H9 (cell line): ENCODE measurements around the gene FAM219A. TPM values are rescaled to one million over a fixed set of nuclear protein-coding genes. Genes with fewer than 3 reads are reported as not detected.

Experiments
- DNase-seq: peaks from one replicate; pipeline ENCODE4 v3.0.0-alpha.2; 2017
- H2AFZ ChIP-seq: one replicate; pipeline ENCODE4 v1.6.1; 2013; ENCODE audit warnings: mild to moderate bottlenecking, low read length, control low read depth, moderate library complexity
- H2AK5ac ChIP-seq: 2 replicates; pipeline ENCODE4 v1.6.1; 2013; ENCODE audit warnings: low read length, control low read depth, mixed read lengths; ENCODE audit not compliant: insufficient read length
- H2BK120ac ChIP-seq: one replicate; pipeline ENCODE4 v1.6.1; 2013; ENCODE audit warnings: low read depth, mild to moderate bottlenecking, low read length, control low read depth, inconsistent platforms; ENCODE audit not compliant: poor library complexity, severe bottlenecking
- H2BK12ac ChIP-seq: 2 replicates; pipeline ENCODE4 v1.6.1; 2013; ENCODE audit warnings: low read length, control low read depth, mixed read lengths, low read depth; ENCODE audit not compliant: insufficient read length
- H2BK15ac ChIP-seq: 2 replicates; pipeline ENCODE4 v1.6.1; 2013; ENCODE audit warnings: low read depth, low read length, control low read depth
- H2BK20ac ChIP-seq: one replicate; pipeline ENCODE4 v1.6.1; 2013; ENCODE audit warnings: low read depth, mild to moderate bottlenecking, low read length, control low read depth, inconsistent platforms; ENCODE audit not compliant: poor library complexity, severe bottlenecking
- H2BK5ac ChIP-seq: 2 replicates; pipeline ENCODE4 v1.6.1; 2013; ENCODE audit warnings: low read length, control low read depth, mixed read lengths; ENCODE audit not compliant: insufficient read length
- H3K14ac ChIP-seq: 2 replicates; pipeline ENCODE4 v1.6.1; 2013; ENCODE audit warnings: low read length, control low read depth; ENCODE audit not compliant: insufficient read depth
- H3K18ac ChIP-seq: 2 replicates; pipeline ENCODE4 v1.6.1; 2013; ENCODE audit warnings: low read depth, mild to moderate bottlenecking, mixed read lengths, low read length, control low read depth; ENCODE audit not compliant: insufficient read length
- H3K23ac ChIP-seq: 2 replicates; pipeline ENCODE4 v1.6.1; 2013; ENCODE audit warnings: low read length, control low read depth, mixed read lengths, low read depth; ENCODE audit not compliant: insufficient read length
- H3K23me2 ChIP-seq: 2 replicates; pipeline ENCODE4 v1.6.1; 2013; ENCODE audit warnings: low read depth, mild to moderate bottlenecking, mixed read lengths, low read length, control low read depth; ENCODE audit not compliant: insufficient read length, poor library complexity, severe bottlenecking
- H3K27ac ChIP-seq: 2 replicates; pipeline ENCODE4 v1.5.1; 2013; ENCODE audit warnings: low read length, control low read depth, mixed read lengths, low read depth; ENCODE audit not compliant: insufficient read length
- H3K27me3 ChIP-seq: 2 replicates; pipeline ENCODE4 v1.6.1; 2013; ENCODE audit warnings: low read length, control low read depth, inconsistent platforms; ENCODE audit not compliant: insufficient read depth
- H3K4ac ChIP-seq: 2 replicates; pipeline ENCODE4 v1.6.1; 2013; ENCODE audit warnings: low read depth, mild to moderate bottlenecking, control low read depth, inconsistent platforms, low read length, moderate library complexity
- H3K4me1 ChIP-seq: 2 replicates; pipeline ENCODE4 v1.6.1; 2013; ENCODE audit warnings: low read length, control low read depth, inconsistent platforms; ENCODE audit not compliant: insufficient read depth
- H3K4me2 ChIP-seq: 2 replicates; pipeline ENCODE4 v1.6.1; 2013; ENCODE audit warnings: low read length, control low read depth, mixed read lengths; ENCODE audit not compliant: insufficient read length, insufficient read depth
- H3K56ac ChIP-seq: 2 replicates; pipeline ENCODE4 v1.6.1; 2013; ENCODE audit warnings: low read depth, mild to moderate bottlenecking, mixed read lengths, low read length, control low read depth; ENCODE audit not compliant: insufficient read length
- H3K79me1 ChIP-seq: 2 replicates; pipeline ENCODE4 v1.6.1; 2013; ENCODE audit warnings: low read depth, mild to moderate bottlenecking, moderate library complexity, low read length, control low read depth, inconsistent platforms; ENCODE audit not compliant: insufficient read depth, poor library complexity, severe bottlenecking
- H3K79me2 ChIP-seq: 2 replicates; pipeline ENCODE4 v1.6.1; 2013; ENCODE audit warnings: low read length, control low read depth, inconsistent platforms; ENCODE audit not compliant: insufficient read depth
- H3K9ac ChIP-seq: 2 replicates; pipeline ENCODE4 v1.6.1; 2013; ENCODE audit warnings: low read length, control low read depth, mixed read lengths; ENCODE audit not compliant: insufficient read length; ENCODE audit errors: extremely low read depth
- H3K9me3 ChIP-seq: one replicate; pipeline ENCODE4 v1.6.1; 2013; ENCODE audit warnings: low read depth, low read length, inconsistent platforms; ENCODE audit not compliant: control insufficient read depth
- H3T11ph ChIP-seq: one replicate; pipeline ENCODE4 v1.6.1; 2013; ENCODE audit warnings: mild to moderate bottlenecking, low read length, control low read depth, inconsistent platforms
- H4K20me1 ChIP-seq: one replicate; pipeline ENCODE4 v1.6.1; 2013; ENCODE audit not compliant: control insufficient read depth, insufficient read length, insufficient read depth
- H4K5ac ChIP-seq: 2 replicates; pipeline ENCODE4 v1.6.1; 2013; ENCODE audit warnings: low read depth, mild to moderate bottlenecking, mixed read lengths, low read length, control low read depth; ENCODE audit not compliant: insufficient read length
- H4K8ac ChIP-seq: replicated peaks from 2 replicates; pipeline ENCODE4 v1.6.1; 2013; ENCODE audit warnings: low read length, control low read depth, mixed read lengths, low read depth; ENCODE audit not compliant: insufficient read length
- H4K91ac ChIP-seq: 2 replicates; pipeline ENCODE4 v1.6.1; 2013; ENCODE audit warnings: low read depth, mild to moderate bottlenecking, moderate library complexity, mixed read lengths, low read length, control low read depth; ENCODE audit not compliant: insufficient read length
- H3K27ac Mint-ChIP-seq, 3 experiments: 2 replicates in 2 of 3; 3 replicates in 1 of 3; pipeline ENCODE4 v1.8.0; 2020 to 2021; ENCODE audit warnings: mixed read lengths in 3 of 3, mild to moderate bottlenecking in 1 of 3, moderate library complexity in 1 of 3
- H3K27me3 Mint-ChIP-seq: 2 replicates; pipeline ENCODE4 v1.8.0; 2021; ENCODE audit warnings: low read depth, mild to moderate bottlenecking, moderate library complexity, mixed read lengths
- H3K36me3 Mint-ChIP-seq, 3 experiments: 2 replicates in 2 of 3; 3 replicates in 1 of 3; pipeline ENCODE4 v1.8.0; 2020 to 2021; ENCODE audit warnings: low read depth in 3 of 3, mixed read lengths in 3 of 3; ENCODE audit not compliant: insufficient read depth in 1 of 3
- H3K4me1 Mint-ChIP-seq, 2 experiments: 2 replicates each; pipeline ENCODE4 v1.8.0; 2020; ENCODE audit warnings: mixed read lengths in 2 of 2
- H3K4me3 Mint-ChIP-seq, 2 experiments: 2 replicates in 1 of 2; 3 replicates in 1 of 2; pipeline ENCODE4 v1.8.0; 2020 to 2021; ENCODE audit warnings: mild to moderate bottlenecking in 2 of 2, mixed read lengths in 2 of 2, moderate library complexity in 1 of 2
- H3K9me3 Mint-ChIP-seq, 2 experiments: 2 replicates in 1 of 2; 3 replicates in 1 of 2; pipeline ENCODE4 v1.8.0; 2020; ENCODE audit warnings: mild to moderate bottlenecking in 2 of 2, mixed read lengths in 2 of 2, moderate library complexity in 1 of 2
- WGBS: extraction: QIAGEN DNeasy Blood & Tissue Kit; methylation state at CpG from one replicate; pipeline ENCODE4 v1.1.7; 2013; ENCODE audit warnings: missing lambda C conversion rate, low lambda C conversion rate, mixed read lengths; ENCODE audit not compliant: insufficient read length; ENCODE audit errors: extremely low coverage; 5-methylcytosine and 5-hydroxymethylcytosine counted together
- total RNA-seq: library from RNA; stranded (reverse); gene quantifications from 2 replicates; pipeline ENCODE4 v1.2.1, GENCODE V29; 2021
- TF ChIP-seq, protein P1 (sequence below): fragments of 200-600 bp; sonication (generic); conservative IDR thresholded peaks from 3 replicates; pipeline ENCODE4 v1.8.0; 2021; ENCODE audit warnings: antibody characterized with exemption, mild to moderate bottlenecking

The FAM219A gene
- total RNA-seq, 1 experiment from 2014 or later, result 16.7 TPM

DNA sequence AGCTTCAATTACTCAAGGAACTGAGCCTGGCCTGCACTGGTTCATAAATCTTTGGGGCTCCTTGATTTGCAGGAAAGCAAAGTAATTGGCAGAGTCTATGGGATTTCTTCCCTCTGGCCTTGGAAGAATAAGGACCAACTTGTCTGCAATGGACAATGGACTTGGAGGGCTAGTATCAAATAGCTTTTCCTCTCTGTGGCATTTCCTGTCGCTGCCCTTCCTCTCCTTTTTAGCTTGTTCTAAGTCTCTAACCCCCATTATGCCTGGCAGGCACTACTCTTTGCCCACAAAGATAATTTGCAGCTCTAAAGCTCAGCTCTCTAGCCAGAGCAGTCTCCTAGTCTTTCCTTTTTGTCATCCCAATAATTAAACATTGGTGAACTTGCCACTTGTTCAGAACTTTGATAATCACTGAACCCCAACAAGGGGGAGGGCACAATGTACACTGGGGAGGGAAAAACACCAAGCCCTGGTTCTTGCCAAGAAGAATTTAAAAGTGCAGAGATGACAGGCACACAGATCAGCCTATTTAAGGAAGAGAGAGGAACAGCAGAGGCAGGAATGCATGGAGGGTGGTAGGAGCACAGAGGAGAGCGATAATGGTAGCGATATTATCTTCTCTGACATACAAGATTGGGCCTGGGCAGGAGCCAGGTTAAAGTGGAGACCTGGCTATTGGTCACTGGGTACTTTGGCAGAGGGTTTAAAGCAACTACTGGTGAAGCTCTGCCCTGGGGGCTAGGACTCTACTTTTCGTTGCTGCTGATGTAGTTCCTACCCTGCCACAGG, 38.5 kb downstream of the FAM219A start:
- Histone ChIP-seq H2BK120ac (no peak overlapping the region), H2BK20ac (no peak overlapping the region), H2AK5ac (no peak overlapping the region), H3K18ac (no peak overlapping the region), H4K5ac (no peak overlapping the region), H3K4me2 (no peak overlapping the region), H3K56ac (no peak overlapping the region), H3T11ph (no peak overlapping the region), H3K4ac (no peak overlapping the region), H4K20me1 (no peaks in the 10 kb centered on the region), H3K27ac (no peak overlapping the region), H3K27me3 (no peaks in the 10 kb centered on the region), H3K23me2 (no peaks in the 10 kb centered on the region), H2AFZ (no peak overlapping the region), H2BK12ac (no peak overlapping the region), H3K23ac (no peak overlapping the region), H3K79me2 (no peaks in the 10 kb centered on the region), H3K14ac (no peak overlapping the region), H4K8ac (no peak overlapping the region), H3K4me1 (peaks cover 11% of the 10 kb centered on the region), H2BK15ac (no peak overlapping the region), H3K9ac (no peak overlapping the region), H3K9me3 (no peaks in the 10 kb centered on the region), H4K91ac (no peak overlapping the region), H2BK5ac (no peak overlapping the region), H3K79me1 (no peaks in the 10 kb centered on the region)
- TF ChIP-seq, protein P1, sequence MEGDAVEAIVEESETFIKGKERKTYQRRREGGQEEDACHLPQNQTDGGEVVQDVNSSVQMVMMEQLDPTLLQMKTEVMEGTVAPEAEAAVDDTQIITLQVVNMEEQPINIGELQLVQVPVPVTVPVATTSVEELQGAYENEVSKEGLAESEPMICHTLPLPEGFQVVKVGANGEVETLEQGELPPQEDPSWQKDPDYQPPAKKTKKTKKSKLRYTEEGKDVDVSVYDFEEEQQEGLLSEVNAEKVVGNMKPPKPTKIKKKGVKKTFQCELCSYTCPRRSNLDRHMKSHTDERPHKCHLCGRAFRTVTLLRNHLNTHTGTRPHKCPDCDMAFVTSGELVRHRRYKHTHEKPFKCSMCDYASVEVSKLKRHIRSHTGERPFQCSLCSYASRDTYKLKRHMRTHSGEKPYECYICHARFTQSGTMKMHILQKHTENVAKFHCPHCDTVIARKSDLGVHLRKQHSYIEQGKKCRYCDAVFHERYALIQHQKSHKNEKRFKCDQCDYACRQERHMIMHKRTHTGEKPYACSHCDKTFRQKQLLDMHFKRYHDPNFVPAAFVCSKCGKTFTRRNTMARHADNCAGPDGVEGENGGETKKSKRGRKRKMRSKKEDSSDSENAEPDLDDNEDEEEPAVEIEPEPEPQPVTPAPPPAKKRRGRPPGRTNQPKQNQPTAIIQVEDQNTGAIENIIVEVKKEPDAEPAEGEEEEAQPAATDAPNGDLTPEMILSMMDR, result no peak
- Mint-ChIP-seq H3K4me3 (no peak overlapping the region; a peak in 1 of 5 replicates), H3K4me1 (peaks cover 20 to 24% of the 10 kb centered on the region in 2 experiments), H3K27me3 (peaks cover 7% of the 10 kb centered on the region), H3K27ac (peak overlapping the region in 2 of 3 experiments; percentile 1 to 7; a peak in 2 of 7 replicates), H3K9me3 (no peaks in the 10 kb centered on the region), H3K36me3 (no peaks in the 10 kb centered on the region)
- no peak for DNase-seq
- WGBS, result no CpG with 5 or more reads among the region's 4 CpGs
